GM23338 (cell line): Measurements from ENCODE around the gene MCM7. TPM values are rescaled to one million over a fixed set of nuclear protein-coding genes. Genes with fewer than 3 reads are reported as not detected.

Experiments used
- ATAC-seq: fragments of 200-7000 bp; cut with Tn5 transposase; 3 replicates; pipeline ENCODE4 v1.9.1; 2020
- DNase-seq: peaks from one replicate; pipeline ENCODE4 v3.0.0-alpha.2; 2015; ENCODE audit warnings: low spot score
- H2AFZ ChIP-seq: fragments of 200-600 bp; sonication (generic); 2 replicates; pipeline ENCODE4 v1.8.0; 2016; ENCODE audit warnings: antibody characterized with exemption, mild to moderate bottlenecking, moderate library complexity
- H3F3A ChIP-seq: fragments of 200-600 bp; sonication (generic); replicated peaks from 2 replicates; pipeline ENCODE4 v1.8.0; 2017; ENCODE audit warnings: antibody characterized with exemption, mixed run types, low read depth
- H3K27ac ChIP-seq: fragments of 200-600 bp; sonication (generic); 2 replicates; pipeline ENCODE4 v1.6.1; 2016; ENCODE audit warnings: low read depth
- H3K27me3 ChIP-seq: fragments of 200-600 bp; sonication (generic); 2 replicates; pipeline ENCODE4 v1.8.0; 2016; ENCODE audit warnings: mild to moderate bottlenecking, mixed run types, moderate library complexity; ENCODE audit not compliant: insufficient read depth
- H3K36me3 ChIP-seq: fragments of 200-600 bp; sonication (generic); 2 replicates; pipeline ENCODE4 v1.8.0; 2016; ENCODE audit warnings: mild to moderate bottlenecking; ENCODE audit not compliant: insufficient read depth
- H3K4me1 ChIP-seq: fragments of 200-600 bp; sonication (generic); 2 replicates; pipeline ENCODE4 v1.8.0; 2016; ENCODE audit warnings: mild to moderate bottlenecking, moderate library complexity; ENCODE audit not compliant: insufficient read depth
- H3K4me2 ChIP-seq: fragments of 200-600 bp; sonication (generic); 2 replicates; pipeline ENCODE4 v1.7.1; 2017; ENCODE audit warnings: mixed run types
- H3K4me3 ChIP-seq: fragments of 200-600 bp; sonication (generic); 2 replicates; pipeline ENCODE4 v1.6.1; 2016; ENCODE audit warnings: mixed run types
- H3K79me2 ChIP-seq: fragments of 200-600 bp; sonication (generic); replicated peaks from 2 replicates; pipeline ENCODE4 v1.8.0; 2017; ENCODE audit warnings: mild to moderate bottlenecking; ENCODE audit not compliant: insufficient read depth
- H3K9me2 ChIP-seq: fragments of 200-600 bp; sonication (generic); 2 replicates; pipeline ENCODE4 v1.8.0; 2017; ENCODE audit not compliant: insufficient read depth
- H4K20me1 ChIP-seq: fragments of 200-600 bp; sonication (generic); replicated peaks from 2 replicates; pipeline ENCODE4 v1.8.0; 2017; ENCODE audit warnings: mild to moderate bottlenecking; ENCODE audit not compliant: insufficient read depth
- H3K27ac Mint-ChIP-seq: 2 replicates; pipeline ENCODE4 v1.8.0; 2020; ENCODE audit warnings: inconsistent platforms, mild to moderate bottlenecking, moderate library complexity, mixed read lengths
- H3K27me3 Mint-ChIP-seq: 3 replicates; pipeline ENCODE4 v1.8.0; 2022; ENCODE audit warnings: low read depth, mild to moderate bottlenecking, moderate library complexity, mixed read lengths, inconsistent platforms; ENCODE audit not compliant: insufficient read depth, poor library complexity
- H3K36me3 Mint-ChIP-seq: 3 replicates; pipeline ENCODE4 v1.8.0; 2021; ENCODE audit warnings: low read depth, mild to moderate bottlenecking, inconsistent platforms, moderate library complexity, mixed read lengths
- H3K4me1 Mint-ChIP-seq: 3 replicates; pipeline ENCODE4 v1.8.0; 2020; ENCODE audit warnings: mild to moderate bottlenecking, inconsistent platforms, mixed read lengths
- H3K4me3 Mint-ChIP-seq: 3 replicates; pipeline ENCODE4 v1.8.0; 2021; ENCODE audit warnings: moderate library complexity, mild to moderate bottlenecking, inconsistent platforms, mixed read lengths
- H3K9me3 Mint-ChIP-seq: 3 replicates; pipeline ENCODE4 v1.8.0; 2020; ENCODE audit warnings: moderate library complexity, mild to moderate bottlenecking, inconsistent platforms, mixed read lengths
- CREB1 ChIP-seq: fragments of 250-450 bp; sonication (Bioruptor Pico); IDR thresholded peaks from 2 replicates; pipeline ENCODE4 v1.5.0; 2020; ENCODE audit warnings: low read depth, mild to moderate bottlenecking, moderate library complexity
- CTCF ChIP-seq, 2 experiments: fragments of 200-600 bp in 1 of 2; sonication (generic) in 1 of 2; conservative IDR thresholded peaks; 2 replicates each; pipeline versions ENCODE4 v1.5.1 to v1.6.1; 2016 to 2017; ENCODE audit warnings: antibody characterized with exemption in 2 of 2, low read depth in 2 of 2, mild to moderate bottlenecking in 2 of 2, moderate library complexity in 1 of 2
- ETS1 ChIP-seq: IDR thresholded peaks from 2 replicates; pipeline ENCODE4 v1.6.1; 2016; ENCODE audit warnings: antibody characterized with exemption
- EZH2 ChIP-seq: fragments of 200-600 bp; sonication (generic); IDR thresholded peaks from one replicate; pipeline ENCODE4 v1.8.0; 2017; ENCODE audit warnings: antibody characterized with exemption, mild to moderate bottlenecking, low read depth; ENCODE audit not compliant: unreplicated experiment
- EZH2phosphoT487 ChIP-seq: fragments of 200-600 bp; sonication (generic); IDR thresholded peaks from one replicate; pipeline ENCODE4 v1.8.1; 2018; ENCODE audit warnings: antibody characterized with exemption; ENCODE audit not compliant: unreplicated experiment
- JUNB ChIP-seq: IDR thresholded peaks from one replicate; pipeline ENCODE4 v1.6.1; 2016; ENCODE audit warnings: antibody characterized with exemption; ENCODE audit not compliant: unreplicated experiment
- NANOG ChIP-seq: IDR thresholded peaks from 2 replicates; pipeline ENCODE4 v1.6.1; 2016; ENCODE audit warnings: antibody characterized with exemption, borderline replicate concordance
- POLR2AphosphoS5 ChIP-seq: IDR thresholded peaks from 2 replicates; pipeline ENCODE4 v1.6.1; 2016; ENCODE audit warnings: antibody characterized with exemption, low read depth
- REST ChIP-seq: IDR thresholded peaks from one replicate; pipeline ENCODE4 v1.6.1; 2018; ENCODE audit warnings: antibody characterized with exemption; ENCODE audit not compliant: unreplicated experiment
- STAT1 ChIP-seq: IDR thresholded peaks from one replicate; pipeline ENCODE4 v1.6.1; 2016; ENCODE audit warnings: antibody characterized with exemption; ENCODE audit not compliant: unreplicated experiment
- ZNF114 ChIP-seq: fragments of 250-450 bp; sonication (Bioruptor Pico); IDR thresholded peaks from 2 replicates; pipeline ENCODE4 v1.5.0; 2020; ENCODE audit warnings: mild to moderate bottlenecking, moderate library complexity
- ZNF331 ChIP-seq: fragments of 250-450 bp; sonication (Bioruptor Pico); IDR thresholded peaks from 2 replicates; pipeline ENCODE4 v1.5.0; 2020; ENCODE audit warnings: low read depth, mild to moderate bottlenecking, moderate library complexity
- ZNF462 ChIP-seq: fragments of 250-450 bp; sonication (Bioruptor Pico); IDR thresholded peaks from 2 replicates; pipeline ENCODE4 v1.5.0; 2020; ENCODE audit warnings: mild to moderate bottlenecking, moderate library complexity
- polyA plus RNA-seq: library from polyadenylated mRNA; unstranded; fragments of >200 nt; fragmentation: Nextera tagmentation; extraction: Ambion mirVana; gene quantifications from 2 replicates; pipeline ENCODE4 v1.2.1, GENCODE V29; 2016
- total RNA-seq: library from RNA; depleted of rRNA; stranded (reverse); fragments of >200 nt; shearing (Covaris generic); gene quantifications from 2 replicates; pipeline ENCODE4 v1.2.3, GENCODE V29; 2014

The MCM7 gene
- total and polyA plus RNA-seq, 2 experiments from 2014 or later: 140 to 285 TPM

GRCh38 chr7:100088095-100088620 lies 13.0 kb downstream of the MCM7 start:
- no peaks in the 10 kb centered on the region for H3K9me3 Mint-ChIP-seq
- H3K27ac Mint-ChIP-seq: peak overlapping the region; percentile 94
- H3K27ac ChIP-seq: peak overlapping the region; percentile 90
- H3K4me1 Mint-ChIP-seq: peaks cover 20% of the 10 kb centered on the region
- peaks cover 12% of the 10 kb centered on the region for H3K36me3 ChIP-seq
- no peak for DNase-seq
- H3K4me1 ChIP-seq: peaks cover 9% of the 10 kb centered on the region
- no peak for ATAC-seq
- peaks cover 28% of the 10 kb centered on the region for H3K27me3 Mint-ChIP-seq
- H3K27me3 ChIP-seq: no peaks in the 10 kb centered on the region
- peaks cover 30% of the 10 kb centered on the region for H3K36me3 Mint-ChIP-seq
- peaks cover 11% of the 10 kb centered on the region; the same call in 1 of the 2 replicates for H4K20me1 ChIP-seq
- peaks cover 48% of the 10 kb centered on the region for H3F3A ChIP-seq
- H3K4me3 ChIP-seq: peak overlapping the region; percentile 82
- H3K4me2 ChIP-seq: peak overlapping the region; percentile 90
- peak overlapping the region; percentile 95; the same call in 1 of the 2 replicates for H2AFZ ChIP-seq
- H3K9me2 ChIP-seq: no peaks in the 10 kb centered on the region
- H3K79me2 ChIP-seq: peaks cover 8% of the 10 kb centered on the region
- TF ChIP-seq NANOG (no peak), ETS1 (no peak), ZNF331 (CRISPR knock-in tag) (no peak), POLR2AphosphoS5 (no peak), CTCF (conservative IDR thresholded peaks at IDR 0.05; ENCODE audit: low read depth in 2 of 2) (no peak), CREB1 (CRISPR knock-in tag) (no peak), EZH2phosphoT487 (no peak), JUNB (no peak), ZNF114 (no peak), REST (no peak), STAT1 (no peak), EZH2 (no peak), ZNF462 (CRISPR knock-in tag) (no peak)
- peak overlapping the region; percentile 93 for H3K4me3 Mint-ChIP-seq
